GM18951 (cell line): ENCODE data around the gene LHPP.

Source experiments
- POLR2A ChIP-seq: IDR thresholded peaks from 4 replicates; pipeline ENCODE4 v1.6.1; 2011; ENCODE audit warnings: mild to moderate bottlenecking; ENCODE audit not compliant: insufficient read length, insufficient read depth; ENCODE audit errors: extremely low read depth
- in situ Hi-C: fragments of 300-500 bp; cut with MboI; formaldehyde crosslinking; loops from one replicate; pipeline ENCODE4 v1.12.0; 2022; ENCODE audit warnings: low sequenced_read_pairs, mixed read lengths, inconsistent platforms; ENCODE audit not compliant: unreplicated experiment

Gene LHPP

DNA sequence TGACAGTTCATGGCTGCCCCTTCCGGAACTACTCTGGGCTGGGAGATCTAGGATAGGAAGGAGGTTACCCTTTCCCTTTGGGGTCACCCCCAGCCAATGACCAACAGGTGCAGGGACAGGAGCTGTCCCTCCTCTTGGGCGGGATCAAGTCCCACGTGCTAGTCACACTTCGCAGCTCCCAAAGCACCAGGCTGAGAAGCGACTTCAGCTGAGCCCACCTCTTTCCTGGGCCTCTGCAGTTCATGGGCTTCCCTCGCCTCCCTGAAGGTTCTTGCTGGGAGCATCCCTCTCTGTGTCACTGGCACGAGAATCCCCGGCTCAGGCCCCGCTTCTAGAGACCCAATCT, 167.0 kb downstream of the LHPP start:
- in situ Hi-C loops, result no loop called here
- TF ChIP-seq POLR2A, result no peak

DNA sequence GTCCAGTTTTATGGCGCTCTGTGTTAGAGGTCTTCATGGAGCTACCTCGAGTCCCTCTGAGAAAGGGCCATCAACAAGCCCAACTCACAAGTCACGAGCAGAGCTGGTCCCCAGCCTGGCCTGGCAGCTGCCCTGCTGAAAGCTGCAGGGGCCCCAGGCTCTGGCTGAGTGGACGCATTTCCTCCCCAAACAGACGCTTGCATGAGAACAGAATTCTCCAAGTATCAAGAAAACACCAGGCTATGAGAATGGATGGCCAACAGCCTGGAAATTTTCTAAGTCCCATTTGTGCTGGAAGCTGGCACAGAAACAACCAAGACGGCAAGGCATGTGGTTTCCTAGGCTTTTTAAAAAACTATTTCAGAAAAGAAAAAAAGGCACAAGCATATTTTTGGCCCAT, 167.8 kb downstream of the LHPP start:
- in situ Hi-C loops, result no loop called here
- TF ChIP-seq POLR2A, result no peak

DNA sequence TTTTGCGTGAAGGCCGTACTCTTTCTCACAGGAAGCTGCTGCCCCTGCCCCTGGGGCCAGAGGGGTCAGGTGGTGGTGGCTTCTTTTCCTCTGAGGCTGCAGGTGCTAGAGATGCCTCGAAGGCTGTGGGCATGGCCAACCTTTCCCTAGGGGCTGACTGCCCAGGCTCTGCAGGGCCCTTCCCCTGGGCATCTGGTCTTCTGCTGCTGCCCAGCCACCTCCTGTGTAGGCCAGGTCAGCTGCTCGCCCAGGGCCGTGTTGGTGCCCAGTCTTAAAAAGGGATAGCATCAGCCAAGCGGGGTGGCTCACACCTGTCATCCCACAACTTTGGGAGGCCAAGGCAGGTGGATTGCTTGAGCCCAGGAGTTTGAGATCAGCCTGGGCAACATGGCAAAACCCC, 168.2 kb downstream of the LHPP start:
- in situ Hi-C loops, result no loop called here
- TF ChIP-seq POLR2A, result no peak

DNA sequence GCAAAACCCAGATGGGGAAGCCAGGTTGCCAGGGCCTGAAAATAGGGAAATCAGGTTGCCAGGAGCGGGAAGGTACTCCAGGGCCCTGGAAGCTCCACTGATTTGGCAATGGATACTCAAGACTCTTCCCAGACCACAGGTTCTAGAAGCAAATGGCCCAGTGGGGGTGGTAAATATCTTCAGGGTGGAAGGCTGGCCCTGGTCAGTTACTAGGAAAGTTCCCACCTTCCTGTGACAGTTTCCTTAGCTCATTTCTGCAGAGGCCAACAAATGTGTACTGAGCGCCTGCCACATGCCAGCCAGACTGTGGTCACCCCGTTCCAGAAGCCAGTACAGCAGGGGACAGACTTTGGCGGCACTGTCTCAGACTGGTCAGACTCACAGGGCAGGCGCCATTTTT, 168.9 kb downstream of the LHPP start:
- in situ Hi-C loops, result no loop called here
- no peak for TF ChIP-seq POLR2A

DNA sequence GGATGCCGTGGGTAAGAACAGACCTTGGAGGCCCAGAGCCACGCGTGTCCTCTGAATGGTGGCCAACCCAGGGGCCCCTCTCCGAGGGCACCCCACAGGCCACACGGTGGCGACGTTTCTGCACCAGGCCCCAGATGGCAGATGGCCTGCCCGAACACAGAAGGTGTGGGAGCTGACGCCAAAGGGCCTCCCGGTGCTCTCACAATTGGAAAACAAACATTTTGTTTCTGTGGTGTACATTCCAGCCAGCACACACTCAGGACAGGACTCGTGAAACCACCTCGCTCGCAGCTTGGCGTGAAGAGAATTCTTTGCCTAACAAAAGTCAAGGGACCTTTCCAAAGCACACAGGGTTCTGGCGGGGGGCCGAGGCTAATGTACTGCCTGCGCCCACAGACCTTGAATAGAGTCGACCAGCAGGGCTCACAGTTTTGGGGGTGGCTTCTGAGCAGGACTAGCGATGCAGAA, 170.5 kb downstream of the LHPP start:
- TF ChIP-seq POLR2A, result no peak
- in situ Hi-C loops, result no loop called here

DNA sequence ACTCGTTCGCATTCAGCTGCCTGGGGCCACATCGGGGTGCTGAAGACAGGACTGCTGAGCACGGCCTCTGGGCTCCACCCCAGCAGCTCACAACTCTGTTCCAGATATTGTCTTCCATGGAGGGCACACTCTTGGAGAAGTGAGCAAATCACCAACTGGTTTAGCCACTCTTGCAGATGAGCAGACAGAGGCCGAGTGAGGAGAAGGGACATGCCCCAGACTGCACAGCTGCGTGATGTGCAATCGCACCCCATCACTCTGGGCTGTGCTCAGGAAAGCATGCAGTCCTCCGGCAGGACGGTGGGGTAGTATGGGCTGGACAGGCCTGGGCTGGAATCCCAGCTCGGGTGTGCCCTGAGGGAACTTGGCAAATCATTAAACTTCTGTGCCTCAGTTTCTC, 170.9 kb downstream of the LHPP start:
- in situ Hi-C loops, result no loop called here
- no peak for TF ChIP-seq POLR2A

DNA sequence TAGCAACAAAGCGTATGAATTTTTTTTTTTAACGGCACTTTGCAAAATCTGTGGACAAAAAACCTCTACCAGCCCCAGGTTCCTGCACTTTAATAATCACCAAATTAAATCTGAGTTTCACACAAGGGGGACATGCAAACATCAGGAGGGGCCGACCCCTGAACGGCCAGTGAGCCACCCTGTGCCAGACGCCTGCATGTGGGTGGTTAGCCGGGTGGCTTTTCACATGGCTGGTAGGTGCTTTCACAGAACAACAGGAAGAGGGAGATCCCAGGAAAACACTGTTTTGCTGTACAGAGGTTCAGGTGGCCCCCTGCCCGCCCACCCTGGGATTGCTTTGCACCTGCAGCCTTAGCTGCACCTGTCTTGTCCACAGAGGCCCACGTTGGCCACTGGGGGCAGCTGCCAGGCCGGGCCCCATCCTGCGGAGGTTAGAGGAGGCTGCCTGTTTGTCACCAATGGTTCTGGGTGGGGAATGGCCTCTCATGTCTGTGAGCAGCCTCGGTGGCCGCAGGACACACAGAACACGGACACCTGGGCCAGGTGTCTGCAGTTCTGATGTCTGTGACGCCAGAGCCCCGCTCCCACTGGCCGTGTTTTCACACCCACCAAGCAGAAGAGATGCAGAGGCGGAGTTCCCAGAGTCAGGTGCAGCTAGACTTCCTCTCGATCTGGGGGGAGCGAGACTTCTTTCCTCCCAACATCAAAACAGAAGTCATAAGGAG, 174.8 kb downstream of the LHPP start:
- in situ Hi-C loops, result no loop called here
- no peak for TF ChIP-seq POLR2A

DNA sequence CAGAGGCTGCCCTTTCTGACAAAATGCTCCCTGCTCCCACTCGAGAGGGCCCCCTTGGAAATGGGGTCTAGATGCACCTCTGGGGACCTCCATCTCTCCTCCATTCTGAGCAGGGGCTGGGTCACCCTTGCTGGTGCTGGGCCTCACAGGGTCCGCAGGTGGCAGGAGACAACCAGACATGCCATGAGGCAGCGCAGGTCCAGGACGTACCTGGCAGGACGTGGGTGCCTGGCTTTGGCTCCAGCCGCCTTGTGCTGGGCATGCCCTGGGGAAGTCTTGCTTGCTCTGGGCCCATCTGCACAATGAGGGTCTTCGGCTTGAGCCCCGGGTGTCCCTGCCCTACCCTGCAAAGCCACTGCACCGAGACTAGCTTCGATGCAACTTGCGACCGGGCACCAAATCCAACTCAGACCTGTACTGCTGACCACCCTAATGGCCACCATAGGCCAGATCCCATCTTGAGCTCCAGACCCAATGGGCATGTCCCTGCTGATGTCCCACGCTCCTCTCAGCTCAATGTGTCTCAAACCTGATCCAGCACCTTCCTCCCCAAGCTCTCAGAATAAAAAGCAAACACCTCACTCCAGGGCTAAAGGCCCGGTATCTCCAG, 175.6 kb downstream of the LHPP start:
- TF ChIP-seq POLR2A, result no peak
- in situ Hi-C loops, result no loop called here

DNA sequence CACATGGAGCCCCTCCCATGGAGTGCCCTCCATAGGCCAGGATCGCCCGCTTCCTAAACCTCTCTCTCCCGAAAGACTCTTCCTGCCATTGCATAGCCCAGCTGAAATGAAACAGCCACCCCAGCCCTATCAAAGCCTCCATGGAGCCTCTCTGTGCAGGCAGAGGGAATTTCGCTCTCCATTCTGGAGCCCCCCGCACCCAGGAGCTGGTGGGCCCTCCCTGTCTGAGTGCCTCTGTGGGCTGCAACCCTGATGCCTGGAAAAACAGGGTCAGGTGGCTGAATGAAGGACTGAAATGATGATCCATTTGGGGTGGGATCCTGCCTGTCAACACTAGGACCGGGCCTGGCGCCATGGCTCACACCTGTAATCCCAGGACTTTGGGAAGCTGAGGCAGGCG, 176.1 kb downstream of the LHPP start:
- in situ Hi-C loops, result no loop called here
- TF ChIP-seq POLR2A, result no peak

DNA sequence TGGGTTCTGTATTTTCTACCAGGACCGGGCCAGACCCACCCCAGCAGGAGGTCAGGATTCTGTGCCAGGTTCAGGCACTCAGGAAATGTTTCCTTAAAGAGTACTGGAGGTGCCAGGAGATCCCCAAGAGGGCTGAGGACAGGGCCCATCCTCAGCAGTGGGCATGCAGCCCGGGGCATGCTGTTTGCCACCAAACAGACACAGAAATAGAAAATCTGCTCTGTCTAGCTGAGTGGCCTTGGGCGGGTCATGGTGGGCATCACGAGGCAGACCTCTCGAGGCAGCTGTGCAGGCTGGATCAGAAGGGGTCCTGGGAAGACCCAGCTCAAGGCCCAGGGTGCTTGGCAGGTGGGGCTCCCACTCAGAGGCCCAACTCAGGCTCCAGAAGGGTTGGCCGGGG, 177.6 kb downstream of the LHPP start:
- in situ Hi-C loops, result no loop called here
- TF ChIP-seq POLR2A, result no peak

DNA sequence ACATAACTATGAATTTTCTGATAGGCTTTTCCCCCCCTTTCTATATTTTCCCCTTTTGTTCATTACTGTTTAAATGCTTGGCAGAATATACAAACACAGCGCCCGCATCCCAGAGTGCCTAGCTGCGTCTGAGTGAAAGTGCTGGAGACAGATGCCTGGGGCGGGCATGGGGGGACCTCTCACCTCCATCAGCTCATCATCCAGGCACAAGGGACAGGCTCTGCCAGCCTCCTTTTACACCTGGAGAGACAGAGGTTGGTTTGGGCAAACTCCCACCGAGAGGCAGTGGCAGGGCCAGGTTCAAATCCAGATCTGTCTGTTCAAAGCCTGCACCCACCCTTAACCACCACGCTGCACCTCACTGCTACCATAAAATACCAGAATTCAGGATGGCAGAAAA, 178.0 kb downstream of the LHPP start:
- TF ChIP-seq POLR2A, result no peak
- in situ Hi-C loops, result no loop called here

DNA sequence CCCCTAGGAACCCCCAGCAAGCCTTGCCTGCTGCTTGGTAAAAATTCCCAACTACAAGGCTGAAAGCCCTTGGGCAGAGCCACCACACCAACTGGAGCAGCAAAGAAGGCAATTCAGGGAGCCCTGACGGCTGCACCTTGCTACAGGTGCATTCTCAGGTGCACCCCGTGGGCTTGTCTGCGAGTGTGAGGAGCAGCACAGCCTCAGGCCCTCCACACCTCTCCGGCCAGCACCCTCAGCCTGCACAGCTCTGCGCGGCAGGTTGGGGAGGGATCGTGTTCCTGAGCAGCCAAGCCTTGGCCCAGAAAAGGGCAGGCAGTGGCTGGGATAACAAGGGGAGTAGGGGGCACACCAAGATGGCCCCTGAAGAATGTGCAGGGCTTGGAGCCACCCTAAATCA, 178.4 kb downstream of the LHPP start:
- in situ Hi-C loops, result no loop called here
- TF ChIP-seq POLR2A, result no peak

DNA sequence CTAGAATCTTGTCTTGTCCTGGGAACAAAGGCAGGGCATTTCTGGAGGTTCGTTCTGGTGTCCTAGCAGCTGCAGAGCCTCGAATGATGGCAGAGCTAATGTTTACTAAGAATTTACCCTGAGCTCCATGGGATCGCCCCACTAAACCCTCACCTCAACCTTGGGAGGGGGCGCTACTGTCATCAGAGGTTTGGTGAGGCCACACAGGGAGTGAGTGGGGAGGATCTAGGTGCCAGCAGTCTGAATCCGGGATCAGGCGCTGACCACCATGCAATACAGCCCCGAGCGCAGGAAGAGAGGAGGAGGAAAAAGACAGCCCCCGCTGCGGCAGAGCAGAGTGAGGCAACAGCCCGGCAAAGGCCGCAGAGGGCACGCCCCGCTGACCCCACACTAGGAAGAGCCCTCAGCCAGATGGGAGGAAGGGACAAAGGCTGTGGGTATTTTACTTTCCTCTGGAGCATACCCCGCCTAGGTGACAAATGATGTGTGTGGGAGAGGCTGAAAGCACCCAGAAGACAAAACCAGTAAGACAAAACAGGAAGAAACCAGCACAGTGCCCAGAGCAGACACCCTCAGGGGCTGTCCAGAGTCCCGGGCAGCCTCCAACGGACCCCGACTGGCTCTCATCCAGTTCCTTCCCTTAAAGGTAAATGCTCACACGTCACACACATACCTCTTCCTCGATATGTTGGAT, 179.1 kb downstream of the LHPP start:
- in situ Hi-C loops, result no loop called here
- no peak for TF ChIP-seq POLR2A
